Lung (tissue), 12 donors: Measurements from ENCODE around the gene HDAC4. TPM values are rescaled to one million over a fixed set of nuclear protein-coding genes. Genes with fewer than 3 reads are reported as not detected.

Source experiments
- ATAC-seq: fragments of 200-7000 bp; cut with Tn5 transposase; one replicate; pipeline ENCODE4 v1.9.1; 2020; ENCODE audit warnings: moderate number of reproducible peaks; ENCODE audit not compliant: insufficient read depth, low FRiP score
- DNase-seq, 3 donors: peaks; one replicate each; pipeline ENCODE4 v3.0.0-alpha.2; 2013 to 2017
- H3K27ac ChIP-seq, 2 donors: one replicate each; pipeline ENCODE4 v1.5.1; 2013; ENCODE audit warnings: mild to moderate bottlenecking in 2 of 2, moderate library complexity in 2 of 2, control low read depth in 1 of 2, inconsistent platforms in 1 of 2, low read depth in 1 of 2, low read length in 1 of 2
- H3K27me3 ChIP-seq, 3 donors: one replicate each; pipeline ENCODE4 v1.5.1; 2013; ENCODE audit warnings: low read length in 2 of 3; ENCODE audit not compliant: control insufficient read depth in 3 of 3, insufficient read depth in 3 of 3
- H3K36me3 ChIP-seq, 4 donors: one replicate each; pipeline ENCODE4 v1.5.1; 2013; ENCODE audit warnings: low read length in 4 of 4, mild to moderate bottlenecking in 1 of 4, moderate library complexity in 1 of 4; ENCODE audit not compliant: control insufficient read depth in 4 of 4, insufficient read depth in 4 of 4
- H3K4me1 ChIP-seq, 5 donors: one replicate each; pipeline ENCODE4 v1.5.1; 2013; ENCODE audit warnings: low read length in 5 of 5, mild to moderate bottlenecking in 2 of 5, moderate library complexity in 1 of 5; ENCODE audit not compliant: control insufficient read depth in 5 of 5, insufficient read depth in 5 of 5
- H3K4me3 ChIP-seq: one replicate; pipeline ENCODE4 v1.5.1; 2013; ENCODE audit warnings: mild to moderate bottlenecking, control low read depth, moderate library complexity
- H3K9ac ChIP-seq, 2 donors: one replicate each; pipeline ENCODE4 v1.5.1; 2013; ENCODE audit warnings: low read length in 2 of 2, control low read depth in 1 of 2; ENCODE audit not compliant: insufficient read depth in 1 of 2
- H3K9me3 ChIP-seq, 4 donors: one replicate each; pipeline ENCODE4 v1.5.1; 2013; ENCODE audit warnings: low read length in 3 of 4, mild to moderate bottlenecking in 1 of 4, moderate library complexity in 1 of 4; ENCODE audit not compliant: control insufficient read depth in 4 of 4, insufficient read depth in 3 of 4
- WGBS, 2 donors: extraction: QIAGEN DNeasy Blood & Tissue Kit; methylation state at CpG; one replicate each; pipeline ENCODE4 v1.1.7; 2013; 5-methylcytosine and 5-hydroxymethylcytosine counted together
- polyA plus RNA-seq, 2 donors: library from polyadenylated mRNA; stranded (reverse); fragments of 200-250 nt; gene quantifications; one replicate each; pipeline ENCODE4 v1.2.1, GENCODE V29; 2013
- total RNA-seq, 2 donors: library from RNA; depleted of rRNA in 1 of 2; stranded (reverse); fragments of >200 nt in 1 of 2; gene quantifications; one replicate each; pipeline ENCODE4 v1.2.1, GENCODE V29; 2014 to 2021
- TF ChIP-seq, protein P1 (sequence below): IDR thresholded peaks from 2 replicates; pipeline ENCODE4 v1.5.1; 2012; ENCODE audit warnings: mild to moderate bottlenecking; ENCODE audit errors: control extremely low read depth, extremely low read depth
- donor health status: control.
- donor health status: control.
- donor health status: Bipolar disorder and iron deficiency.
- donor health status: healthy.
- donor health status: DM: yes; HTN: yes; CAD: no.

The HDAC4 gene
- total and polyA plus RNA-seq, 4 donors = 6.9 to 47.7 (median 20.7) TPM

DNA sequence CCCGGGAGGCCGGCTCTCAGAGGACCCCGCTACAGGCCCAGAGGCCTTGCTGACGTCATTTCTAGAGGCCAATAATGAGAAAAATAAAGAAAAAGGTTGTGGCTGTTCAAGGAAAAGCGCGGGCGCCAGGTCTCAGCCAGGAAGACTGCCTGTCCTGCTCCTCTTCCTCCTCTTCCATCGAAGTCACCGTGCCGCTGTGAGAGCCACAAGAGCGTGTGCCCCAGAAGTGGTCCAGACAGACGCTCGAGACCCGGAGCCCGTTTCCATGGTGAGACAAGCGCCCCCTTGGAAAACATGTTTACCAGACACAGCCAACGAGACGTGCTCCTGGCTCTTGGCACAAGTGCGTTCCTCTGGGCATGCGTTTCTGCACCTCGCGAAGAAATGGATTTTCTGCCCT, 210.5 kb downstream of the HDAC4 start:
- 96% methylated on average over 22 of the region's 22 CpGs for WGBS, 2 donors
- DNase-seq = peak in 1 of 3 donors; percentile 5
- TF ChIP-seq, protein P1, sequence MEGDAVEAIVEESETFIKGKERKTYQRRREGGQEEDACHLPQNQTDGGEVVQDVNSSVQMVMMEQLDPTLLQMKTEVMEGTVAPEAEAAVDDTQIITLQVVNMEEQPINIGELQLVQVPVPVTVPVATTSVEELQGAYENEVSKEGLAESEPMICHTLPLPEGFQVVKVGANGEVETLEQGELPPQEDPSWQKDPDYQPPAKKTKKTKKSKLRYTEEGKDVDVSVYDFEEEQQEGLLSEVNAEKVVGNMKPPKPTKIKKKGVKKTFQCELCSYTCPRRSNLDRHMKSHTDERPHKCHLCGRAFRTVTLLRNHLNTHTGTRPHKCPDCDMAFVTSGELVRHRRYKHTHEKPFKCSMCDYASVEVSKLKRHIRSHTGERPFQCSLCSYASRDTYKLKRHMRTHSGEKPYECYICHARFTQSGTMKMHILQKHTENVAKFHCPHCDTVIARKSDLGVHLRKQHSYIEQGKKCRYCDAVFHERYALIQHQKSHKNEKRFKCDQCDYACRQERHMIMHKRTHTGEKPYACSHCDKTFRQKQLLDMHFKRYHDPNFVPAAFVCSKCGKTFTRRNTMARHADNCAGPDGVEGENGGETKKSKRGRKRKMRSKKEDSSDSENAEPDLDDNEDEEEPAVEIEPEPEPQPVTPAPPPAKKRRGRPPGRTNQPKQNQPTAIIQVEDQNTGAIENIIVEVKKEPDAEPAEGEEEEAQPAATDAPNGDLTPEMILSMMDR = no peak

DNA sequence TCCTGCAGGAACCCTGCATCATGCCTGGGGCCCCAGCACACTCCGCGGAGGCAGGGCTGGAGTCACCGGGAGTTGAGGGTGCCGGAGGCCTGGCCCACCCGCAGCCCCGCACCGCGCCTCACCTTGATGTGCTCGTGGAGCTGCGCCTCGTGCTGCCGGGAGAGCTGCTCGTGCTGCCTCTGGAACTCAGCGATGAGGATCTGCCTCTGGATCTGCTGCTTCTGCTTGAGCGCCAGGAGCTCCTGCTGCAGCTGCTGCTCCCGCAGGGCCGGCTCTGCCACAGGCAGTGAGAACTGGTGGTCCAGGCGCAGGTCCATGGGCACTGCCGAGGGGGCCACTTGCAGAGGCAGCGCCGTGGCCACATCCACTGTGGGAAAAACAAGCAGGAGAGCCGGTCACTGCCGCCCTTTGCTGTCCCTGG, 211.1 kb downstream of the HDAC4 start:
- H3K27me3 ChIP-seq = no peaks in the 10 kb centered on the region
- TF ChIP-seq, protein P1 = no peak
- H3K27ac ChIP-seq = no peak overlapping the region
- WGBS, 2 donors = 99% methylated on average over 23 of the region's 23 CpGs
- peaks cover 3 to 29% (median 9%) of the 10 kb centered on the region in 4 donors for H3K36me3 ChIP-seq
- H3K9ac ChIP-seq = no peak overlapping the region
- no peak overlapping the region for H3K4me3 ChIP-seq
- DNase-seq (no peak), ATAC-seq (no peak)
- peaks cover 0 to 9% (median 0%) of the 10 kb centered on the region in 4 donors for H3K9me3 ChIP-seq
- H3K4me1 ChIP-seq = peaks cover 0 to 8% (median 0%) of the 10 kb centered on the region in 5 donors

More for the DNA sequence above, 210.5 kb downstream of the HDAC4 start:
- ATAC-seq = no peak
- Histone ChIP-seq H3K9ac (no peak overlapping the region), H3K36me3 (peaks cover 3 to 29% (median 9%) of the 10 kb centered on the region in 4 donors), H3K9me3 (peaks cover 0 to 9% (median 0%) of the 10 kb centered on the region in 4 donors), H3K4me1 (peaks cover 0 to 8% (median 0%) of the 10 kb centered on the region in 5 donors), H3K27me3 (no peaks in the 10 kb centered on the region), H3K4me3 (no peak overlapping the region), H3K27ac (no peak overlapping the region)

DNA sequence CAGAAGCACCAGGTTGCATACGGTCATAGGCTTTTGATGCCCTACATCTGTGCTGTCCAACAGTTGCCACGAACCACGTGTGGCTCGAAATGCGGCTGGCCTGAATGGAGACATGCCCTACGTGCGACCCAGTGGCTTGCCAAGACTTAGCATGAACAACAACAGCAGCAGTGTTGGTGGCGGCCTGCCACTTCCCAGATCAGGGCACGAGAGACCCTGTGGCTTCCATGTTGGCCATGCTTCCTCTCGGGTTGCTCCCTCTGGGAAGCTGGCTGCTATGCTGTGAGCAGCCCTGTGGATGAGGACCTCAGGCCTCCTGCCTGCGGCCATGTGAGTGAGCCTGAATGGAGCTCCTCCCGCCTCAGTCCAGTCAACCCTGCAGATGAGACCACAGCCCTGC, 212.3 kb downstream of the HDAC4 start:
- WGBS, 2 donors = 97 to 99% methylated on average over 12 of the region's 12 CpGs
- ATAC-seq (no peak), DNase-seq (peak in 1 of 3 donors; percentile 6)
- H3K27me3 ChIP-seq = no peaks in the 10 kb centered on the region
- H3K9ac ChIP-seq = no peak overlapping the region
- no peak overlapping the region for H3K27ac ChIP-seq
- H3K4me1 ChIP-seq = peaks cover 0 to 4% (median 0%) of the 10 kb centered on the region in 5 donors
- TF ChIP-seq, protein P1 = no peak
- H3K9me3 ChIP-seq = peaks cover 0 to 9% (median 0%) of the 10 kb centered on the region in 4 donors
- peaks cover 3 to 28% (median 9%) of the 10 kb centered on the region in 4 donors for H3K36me3 ChIP-seq
- H3K4me3 ChIP-seq = no peak overlapping the region
